NCI-H146 treated with DMSO at 0.1 percent for 48 hours (cell line): ENCODE data around the gene TMPRSS11D.
A peak's percentile ranks its signal among the peaks of the same experiment; 100 is the strongest.

Experiments used
- DNase-seq: peaks from one replicate; lab custom pipeline; 2025; ENCODE audit not compliant: unreplicated experiment; lab: John Stamatoyannopoulos, UW

The TMPRSS11D gene

GRCh38 chr4:67883902-67884301 is at the start of gene TMPRSS11D:
TSS of gene TMPRSS11D (minus strand) at chr4:67884002. CDS start at chr4:67883933, 69 bp downstream.
- no peak for DNase-seq

DNA sequence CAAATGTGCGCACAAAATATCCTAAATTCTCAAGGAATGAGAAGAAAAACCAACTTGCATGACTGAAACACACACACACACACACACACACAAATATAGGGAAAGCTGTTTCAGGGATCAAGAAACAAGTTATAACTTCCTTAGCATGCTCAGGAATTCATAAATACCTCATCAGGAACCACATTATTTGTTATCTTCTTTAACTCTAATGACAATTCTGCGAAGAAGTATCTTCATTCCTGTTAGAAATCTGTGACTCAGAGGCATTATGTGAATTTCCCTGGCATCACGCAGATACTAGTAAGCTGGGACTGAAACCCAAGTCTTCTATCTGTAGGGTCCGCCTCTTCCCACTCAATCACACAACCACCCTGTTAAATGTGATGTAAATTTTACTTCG is 49.2 kb upstream of the TMPRSS11D start:
- DNase-seq: no peak

- DNase-seq: no peak
These were observed 47.5 kb upstream of the TMPRSS11D start for GRCh38 chr4:67931256-67931655.

GRCh38 chr4:67929426-67929825 is 45.6 kb upstream of the TMPRSS11D start:
- DNase-seq: no peak

DNA sequence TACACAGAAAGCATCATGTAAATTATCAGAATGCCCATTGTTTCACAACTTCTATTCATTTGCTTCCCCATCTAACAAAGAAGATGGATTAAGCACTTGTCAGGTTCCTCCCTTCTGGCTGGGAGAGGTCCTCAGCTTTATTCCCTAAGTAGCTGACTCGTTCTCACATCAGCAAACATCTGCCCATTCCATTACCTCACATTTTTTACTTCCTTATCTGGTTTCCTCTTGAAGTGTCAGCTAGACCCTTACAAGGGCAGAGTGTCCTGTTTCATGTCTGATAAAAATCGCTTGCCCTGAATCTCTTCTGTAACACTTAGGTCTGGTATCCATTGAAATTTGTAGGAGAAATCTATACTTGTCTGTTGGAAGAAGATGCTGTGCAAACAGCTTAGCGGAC is 44.7 kb upstream of the TMPRSS11D start:
- peak; percentile 58 for DNase-seq

GRCh38 chr4:67927251-67927650 is 43.4 kb upstream of the TMPRSS11D start:
- no peak for DNase-seq

GRCh38 chr4:67926485-67926884 is 42.7 kb upstream of the TMPRSS11D start:
- no peak for DNase-seq

DNA sequence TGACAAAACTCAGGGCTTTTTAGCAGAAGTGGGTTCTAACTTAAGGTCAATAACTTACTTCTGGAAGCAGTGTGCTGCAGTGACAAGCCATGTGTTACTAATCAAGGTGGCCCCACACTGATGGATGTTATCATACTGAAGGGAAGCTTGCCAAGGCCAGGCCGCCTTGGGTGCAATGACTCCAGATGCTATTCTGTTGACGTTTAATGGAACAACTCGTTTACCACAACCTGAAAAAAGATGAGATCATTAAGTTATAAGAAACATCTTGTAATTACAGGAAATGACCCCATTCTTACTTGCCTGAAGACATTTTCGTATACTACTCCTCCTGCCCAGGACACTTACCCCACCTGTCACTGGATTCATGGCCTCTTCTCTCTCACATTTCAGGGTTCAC is 38.9 kb upstream of the TMPRSS11D start:
- DNase-seq: no peak

GRCh38 chr4:67918428-67918827 is 34.6 kb upstream of the TMPRSS11D start:
- peak; percentile 66 for DNase-seq

DNA sequence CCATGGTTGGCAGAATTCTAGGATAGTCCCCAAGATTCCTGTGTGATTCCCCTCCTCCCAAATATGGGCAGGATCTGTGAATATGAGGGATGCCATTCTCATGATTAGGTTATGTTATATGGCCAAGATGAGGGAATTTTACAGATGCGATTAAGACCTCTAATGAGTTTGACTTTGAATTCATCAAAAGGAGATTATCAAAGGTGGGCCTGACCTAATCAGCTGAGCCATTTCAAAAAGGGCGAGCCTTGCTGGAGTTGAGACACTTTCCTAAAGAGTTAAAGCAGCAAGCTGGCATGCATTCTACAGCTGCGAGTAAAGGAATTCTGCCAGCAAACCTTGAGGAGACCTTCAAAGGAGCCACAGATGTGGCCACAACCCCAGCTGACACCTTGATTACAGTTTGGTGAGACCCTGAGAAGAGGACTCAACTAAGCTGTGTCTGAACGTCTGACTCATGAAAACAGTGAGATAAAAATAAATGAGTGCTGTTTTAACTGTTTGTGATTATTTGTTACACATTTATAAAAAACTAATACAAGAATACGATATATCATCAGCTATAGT is 31.7 kb upstream of the TMPRSS11D start:
- DNase-seq: no peak

GRCh38 chr4:67912080-67912479 is 28.3 kb upstream of the TMPRSS11D start:
- DNase-seq: no peak

DNA sequence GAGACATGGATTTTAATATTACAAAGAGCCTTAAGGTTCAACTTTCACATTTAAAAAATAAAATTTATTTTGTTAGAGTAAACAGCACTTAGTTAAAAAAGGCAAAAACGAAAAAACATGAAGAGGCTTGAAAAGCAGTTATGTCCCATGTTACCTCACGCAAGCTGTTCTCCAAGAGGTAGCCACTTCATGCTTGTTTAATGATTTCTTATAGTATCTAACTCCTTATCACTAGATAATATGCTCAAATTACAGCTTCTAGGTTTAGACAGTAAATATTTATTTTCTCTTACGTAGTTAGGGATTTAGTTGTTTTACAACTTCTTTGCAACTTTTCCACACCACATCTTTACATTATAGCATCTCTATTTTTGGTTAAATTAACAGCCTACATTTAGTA is 27.8 kb upstream of the TMPRSS11D start:
- no peak for DNase-seq

- no peak for DNase-seq
These were observed 27.3 kb upstream of the TMPRSS11D start for GRCh38 chr4:67911141-67911540.

GRCh38 chr4:67910585-67910905 is 26.7 kb upstream of the TMPRSS11D start:
- DNase-seq: no peak

DNA sequence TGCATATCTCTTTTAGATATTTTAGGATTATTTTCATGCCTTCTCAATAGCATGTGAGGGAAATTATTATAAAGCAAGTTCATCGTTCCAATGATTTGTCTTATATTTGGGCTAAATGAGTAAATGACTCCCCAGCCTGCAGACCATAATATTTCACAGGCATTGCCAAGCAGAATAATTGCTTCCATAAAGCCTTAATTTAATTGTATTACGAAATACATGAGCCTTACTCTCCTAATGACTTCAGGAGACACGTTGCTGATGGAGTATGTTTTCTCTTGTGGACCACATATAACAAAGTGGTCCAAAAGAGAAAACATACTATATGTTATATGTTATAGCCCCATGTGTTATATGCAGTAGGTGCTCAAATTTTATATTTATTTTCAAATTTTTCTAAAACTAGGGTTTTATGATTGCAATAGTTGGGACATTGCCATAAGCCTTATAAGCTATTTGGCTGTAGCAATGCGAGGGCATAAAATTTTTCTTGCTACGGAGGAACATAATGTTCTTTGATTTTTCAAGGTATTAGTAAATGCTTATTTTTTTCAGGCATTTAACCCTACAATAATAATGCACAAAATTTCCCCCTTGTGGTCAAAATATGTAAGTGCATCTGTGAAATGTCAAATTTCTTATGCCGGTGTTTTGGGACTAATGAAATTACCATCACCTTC is 26.2 kb upstream of the TMPRSS11D start:
- no peak for DNase-seq

DNA sequence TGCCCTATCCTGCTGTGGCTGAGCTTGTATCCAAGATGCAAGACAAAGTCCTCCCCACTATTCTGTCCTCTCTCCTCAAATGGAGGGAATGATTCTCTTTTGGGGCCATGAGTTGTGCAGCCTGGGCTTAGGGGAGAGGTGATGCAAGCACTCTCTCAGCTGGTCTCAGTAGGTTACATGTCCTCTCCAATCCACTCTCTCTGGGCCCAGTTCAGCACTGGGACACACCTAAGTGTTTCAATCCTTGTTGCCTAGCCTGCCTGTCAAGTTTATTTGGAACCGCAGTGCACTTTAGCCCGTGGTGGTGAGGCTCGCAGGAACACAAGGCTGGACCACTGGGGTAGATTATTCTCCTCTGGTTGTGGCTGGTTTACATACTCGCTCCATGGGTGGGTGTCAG is 23.8 kb upstream of the TMPRSS11D start:
- no peak for DNase-seq

- DNase-seq: no peak
These were observed 15.3 kb upstream of the TMPRSS11D start for GRCh38 chr4:67899096-67899495.

GRCh38 chr4:67897686-67898085 is 13.9 kb upstream of the TMPRSS11D start:
- no peak for DNase-seq

DNA sequence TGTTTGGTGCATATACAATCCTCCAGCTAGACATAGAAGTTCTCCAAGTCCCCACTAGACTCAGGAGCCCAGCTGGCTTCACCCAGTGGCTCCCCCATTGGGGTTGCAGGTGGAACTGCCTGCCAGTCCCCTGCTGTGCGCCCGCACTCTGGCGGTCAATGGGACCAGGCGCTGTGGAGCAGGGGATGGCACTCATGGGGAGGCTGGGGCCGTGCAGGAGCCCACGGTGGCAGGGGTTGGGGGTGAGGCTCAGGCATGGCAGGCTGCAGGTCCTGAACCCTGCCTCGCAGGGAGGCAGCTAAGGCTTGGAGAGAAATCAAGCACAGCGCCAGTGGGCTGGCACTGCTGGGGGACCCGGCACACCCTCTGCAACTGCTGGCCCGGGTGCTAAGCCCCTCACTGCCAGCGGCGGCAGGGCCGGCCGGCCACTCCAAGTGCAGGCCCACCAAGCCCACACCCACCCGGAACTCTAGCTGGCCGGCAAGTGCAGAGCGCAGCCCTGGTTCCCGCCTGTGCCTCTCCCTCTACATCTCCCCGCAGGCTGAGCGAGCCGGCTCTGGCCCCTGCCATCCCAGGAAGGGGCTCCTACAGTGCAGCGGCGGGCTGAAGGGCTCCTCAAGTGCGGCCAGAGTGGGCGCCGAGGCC is 12.7 kb upstream of the TMPRSS11D start:
- no peak for DNase-seq

- no peak for DNase-seq
These were observed 10.9 kb upstream of the TMPRSS11D start for GRCh38 chr4:67894659-67895058.

DNA sequence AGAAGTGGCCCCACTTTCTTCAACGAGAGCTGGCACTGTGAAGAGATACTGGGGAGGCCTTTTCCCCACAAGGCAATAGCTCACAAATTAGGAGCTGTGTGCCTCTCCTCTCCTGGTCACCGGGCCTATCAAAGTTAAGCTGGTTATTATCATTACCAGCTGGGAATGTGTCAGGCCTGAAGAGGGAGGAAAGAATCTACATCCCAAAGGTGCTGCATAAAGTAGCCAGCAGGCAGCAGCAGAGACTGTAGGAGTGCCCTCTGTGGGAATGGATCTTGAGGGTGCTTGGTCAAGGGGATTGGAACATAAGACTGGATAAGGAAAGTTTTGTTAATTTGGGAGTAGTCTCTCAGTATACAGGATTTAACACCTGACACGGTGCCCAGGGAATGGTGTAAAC is 9.1 kb upstream of the TMPRSS11D start:
- DNase-seq: no peak

DNA sequence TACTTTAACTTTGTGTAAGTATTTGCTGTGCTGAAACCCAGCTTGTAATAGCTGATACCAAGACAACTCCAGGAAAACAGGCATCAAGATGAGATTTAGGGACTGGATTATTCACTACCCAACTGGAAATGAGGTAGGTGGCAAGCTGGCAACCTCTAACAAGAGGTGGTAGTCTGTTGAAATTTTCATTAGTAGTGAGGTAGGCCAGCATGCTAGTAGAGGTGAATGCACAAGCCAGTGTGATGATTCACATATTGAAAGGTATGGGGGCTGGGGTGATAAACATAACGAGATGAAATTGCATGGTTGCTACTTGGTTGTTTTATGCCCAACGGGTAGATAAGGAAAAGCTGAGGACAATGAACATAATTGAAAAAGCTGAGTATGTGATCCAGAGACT is 8.5 kb upstream of the TMPRSS11D start:
- no peak for DNase-seq

- DNase-seq: no peak
These were observed 7.8 kb upstream of the TMPRSS11D start for GRCh38 chr4:67891645-67892044.
